ENCODE data around the gene CELF1.
A peak's percentile ranks its signal among the peaks of the same experiment; 100 is the strongest.
"Not testable (repeated sequence)": the region's sequence is repeated elsewhere in the genome, so short reads cannot be mapped to it uniquely, and the experiment has no call there.

Gene CELF1

GRCh38 chr11:47552056-47552565 lies 821 bp downstream of the CELF1 start:
- H3K9me3 ChIP-seq (ENCODE audit: control insufficient read depth, insufficient read depth, low read length): no peaks in the 10 kb centered on the region

GRCh38 chr11:47551086-47551485 lies 1.8 kb downstream of the CELF1 start:
- Histone ChIP-seq H3K27me3 (ENCODE audit: control insufficient read depth, insufficient read depth, low read length) (no peaks in the 10 kb centered on the region), H3K9ac (ENCODE audit: low read depth, low read length) (no peak overlapping the region), H3K9me3 (ENCODE audit: control insufficient read depth, insufficient read depth, low read length) (no peaks in the 10 kb centered on the region)

More at GRCh38 chr11:47552056-47552565, 821 bp downstream of the CELF1 start:
- H3K27me3 ChIP-seq (ENCODE audit: control insufficient read depth, insufficient read depth, low read length): no peaks in the 10 kb centered on the region
- peaks cover 13% of the 10 kb centered on the region for H3K4me1 ChIP-seq (ENCODE audit: control insufficient read depth, insufficient read depth, low read length)
- peak overlapping the region; percentile 99 for H3K4me3 ChIP-seq (ENCODE audit: low read depth, low read length)
- no peaks in the 10 kb centered on the region for H3K36me3 ChIP-seq (ENCODE audit: control insufficient read depth, insufficient read depth, low read length)
- H3K9ac ChIP-seq (ENCODE audit: low read depth, low read length): peak overlapping the region; percentile 99

GRCh38 chr11:47550288-47551047 lies 2.5 kb downstream of the CELF1 start:
- Histone ChIP-seq H3K36me3 (ENCODE audit: control insufficient read depth, insufficient read depth, low read length) (no peaks in the 10 kb centered on the region), H3K4me3 (ENCODE audit: low read depth, low read length) (no peak overlapping the region), H3K9me3 (ENCODE audit: control insufficient read depth, insufficient read depth, low read length) (no peaks in the 10 kb centered on the region), H3K27me3 (ENCODE audit: control insufficient read depth, insufficient read depth, low read length) (no peaks in the 10 kb centered on the region), H3K9ac (ENCODE audit: low read depth, low read length) (no peak overlapping the region), H3K4me1 (ENCODE audit: control insufficient read depth, insufficient read depth, low read length) (peaks cover 13% of the 10 kb centered on the region)

More at GRCh38 chr11:47551086-47551485, 1.8 kb downstream of the CELF1 start:
- H3K4me3 ChIP-seq (ENCODE audit: low read depth, low read length): peak overlapping the region; percentile 99
- no peaks in the 10 kb centered on the region for H3K36me3 ChIP-seq (ENCODE audit: control insufficient read depth, insufficient read depth, low read length)
- peaks cover 13% of the 10 kb centered on the region for H3K4me1 ChIP-seq (ENCODE audit: control insufficient read depth, insufficient read depth, low read length)

- not testable (repeated sequence) for H3K9ac ChIP-seq (ENCODE audit: low read depth, low read length); H3K36me3 ChIP-seq (ENCODE audit: control insufficient read depth, insufficient read depth, low read length); H3K9me3 ChIP-seq (ENCODE audit: control insufficient read depth, insufficient read depth, low read length); H3K4me1 ChIP-seq (ENCODE audit: control insufficient read depth, insufficient read depth, low read length); H3K4me3 ChIP-seq (ENCODE audit: low read depth, low read length); H3K27me3 ChIP-seq (ENCODE audit: control insufficient read depth, insufficient read depth, low read length)
Measured at GRCh38 chr11:47546274-47546673, 6.7 kb downstream of the CELF1 start.

GRCh38 chr11:47545298-47545697 lies 7.6 kb downstream of the CELF1 start:
- no peaks in the 10 kb centered on the region for H3K36me3 ChIP-seq (ENCODE audit: control insufficient read depth, insufficient read depth, low read length)

GRCh38 chr11:47541070-47541469 lies 11.9 kb downstream of the CELF1 start:
- Histone ChIP-seq H3K4me1 (ENCODE audit: control insufficient read depth, insufficient read depth, low read length) (peaks cover 19% of the 10 kb centered on the region), H3K9ac (ENCODE audit: low read depth, low read length) (no peak overlapping the region), H3K27me3 (ENCODE audit: control insufficient read depth, insufficient read depth, low read length) (no peaks in the 10 kb centered on the region), H3K36me3 (ENCODE audit: control insufficient read depth, insufficient read depth, low read length) (no peaks in the 10 kb centered on the region), H3K4me3 (ENCODE audit: low read depth, low read length) (no peak overlapping the region), H3K9me3 (ENCODE audit: control insufficient read depth, insufficient read depth, low read length) (no peaks in the 10 kb centered on the region)

More at GRCh38 chr11:47545298-47545697, 7.6 kb downstream of the CELF1 start:
- Histone ChIP-seq H3K4me3 (ENCODE audit: low read depth, low read length) (no peak overlapping the region), H3K9ac (ENCODE audit: low read depth, low read length) (no peak overlapping the region), H3K27me3 (ENCODE audit: control insufficient read depth, insufficient read depth, low read length) (no peaks in the 10 kb centered on the region), H3K9me3 (ENCODE audit: control insufficient read depth, insufficient read depth, low read length) (no peaks in the 10 kb centered on the region), H3K4me1 (ENCODE audit: control insufficient read depth, insufficient read depth, low read length) (peaks cover under 1% of the 10 kb centered on the region)

- no peak overlapping the region for H3K4me3 ChIP-seq (ENCODE audit: low read depth, low read length)
- H3K27me3 ChIP-seq (ENCODE audit: control insufficient read depth, insufficient read depth, low read length): no peaks in the 10 kb centered on the region
- H3K9me3 ChIP-seq (ENCODE audit: control insufficient read depth, insufficient read depth, low read length): no peaks in the 10 kb centered on the region
- H3K36me3 ChIP-seq (ENCODE audit: control insufficient read depth, insufficient read depth, low read length): no peaks in the 10 kb centered on the region
- no peak overlapping the region for H3K9ac ChIP-seq (ENCODE audit: low read depth, low read length)
- H3K4me1 ChIP-seq (ENCODE audit: control insufficient read depth, insufficient read depth, low read length): peaks cover 19% of the 10 kb centered on the region
Measured at GRCh38 chr11:47539681-47540039, 13.3 kb downstream of the CELF1 start.

- Histone ChIP-seq H3K36me3 (ENCODE audit: control insufficient read depth, insufficient read depth, low read length) (no peaks in the 10 kb centered on the region), H3K27me3 (ENCODE audit: control insufficient read depth, insufficient read depth, low read length) (no peaks in the 10 kb centered on the region), H3K4me1 (ENCODE audit: control insufficient read depth, insufficient read depth, low read length) (peaks cover 19% of the 10 kb centered on the region), H3K9me3 (ENCODE audit: control insufficient read depth, insufficient read depth, low read length) (no peaks in the 10 kb centered on the region), H3K9ac (ENCODE audit: low read depth, low read length) (no peak overlapping the region), H3K4me3 (ENCODE audit: low read depth, low read length) (no peak overlapping the region)
Measured at GRCh38 chr11:47538741-47539565, 14.0 kb downstream of the CELF1 start.

- Histone ChIP-seq H3K27me3 (ENCODE audit: control insufficient read depth, insufficient read depth, low read length) (no peaks in the 10 kb centered on the region), H3K9me3 (ENCODE audit: control insufficient read depth, insufficient read depth, low read length) (no peaks in the 10 kb centered on the region), H3K36me3 (ENCODE audit: control insufficient read depth, insufficient read depth, low read length) (no peaks in the 10 kb centered on the region), H3K9ac (ENCODE audit: low read depth, low read length) (no peak overlapping the region), H3K4me1 (ENCODE audit: control insufficient read depth, insufficient read depth, low read length) (peaks cover 24% of the 10 kb centered on the region), H3K4me3 (ENCODE audit: low read depth, low read length) (no peak overlapping the region)
Measured at GRCh38 chr11:47536915-47537314, 16.0 kb downstream of the CELF1 start.

- Histone ChIP-seq H3K4me3 (ENCODE audit: low read depth, low read length) (no peak overlapping the region), H3K9ac (ENCODE audit: low read depth, low read length) (no peak overlapping the region), H3K9me3 (ENCODE audit: control insufficient read depth, insufficient read depth, low read length) (no peaks in the 10 kb centered on the region), H3K36me3 (ENCODE audit: control insufficient read depth, insufficient read depth, low read length) (no peaks in the 10 kb centered on the region), H3K4me1 (ENCODE audit: control insufficient read depth, insufficient read depth, low read length) (peaks cover 18% of the 10 kb centered on the region), H3K27me3 (ENCODE audit: control insufficient read depth, insufficient read depth, low read length) (no peaks in the 10 kb centered on the region)
Measured at GRCh38 chr11:47534704-47535251, 18.2 kb downstream of the CELF1 start.

- no peak overlapping the region for H3K9ac ChIP-seq (ENCODE audit: low read depth, low read length)
- no peaks in the 10 kb centered on the region for H3K36me3 ChIP-seq (ENCODE audit: control insufficient read depth, insufficient read depth, low read length)
- H3K9me3 ChIP-seq (ENCODE audit: control insufficient read depth, insufficient read depth, low read length): no peaks in the 10 kb centered on the region
- peaks cover 7% of the 10 kb centered on the region for H3K4me1 ChIP-seq (ENCODE audit: control insufficient read depth, insufficient read depth, low read length)
- H3K4me3 ChIP-seq (ENCODE audit: low read depth, low read length): no peak overlapping the region
- no peaks in the 10 kb centered on the region for H3K27me3 ChIP-seq (ENCODE audit: control insufficient read depth, insufficient read depth, low read length)
Measured at GRCh38 chr11:47533690-47534151, 19.2 kb downstream of the CELF1 start.
